Urothelium cell line (cell line): ENCODE data around the gene CCDC116.
"Not testable (repeated sequence)": the region's sequence is repeated elsewhere in the genome, so short reads cannot be mapped to it uniquely, and the experiment has no call there.

Experiments
- DNase-seq: peaks from one replicate; pipeline ENCODE4 v3.0.0; 2011; ENCODE audit warnings: low spot score, mixed read lengths
- FAIRE-seq: peaks from 2 replicates; lab custom pipeline; 2011; peaks lifted over from hg19 to GRCh38; lab: Jason Lieb, UNC

CCDC116 gene

GRCh38 chr22:21629255-21630149 lies 3.1 kb upstream of the CCDC116 start, which contains the start of gene YDJC:
Gene YDJC (minus strand): TSS chr22:21630022. CDS start chr22:21630014, 8 bp downstream.
- FAIRE-seq (peak; percentile 99), DNase-seq (peak; percentile 99)

- FAIRE-seq: no peak
- DNase-seq: no peak
These were observed 1.5 kb upstream of the CCDC116 start for GRCh38 chr22:21631025-21631424.

GRCh38 chr22:21632931-21633330 lies 371 bp downstream of the CCDC116 start:
- FAIRE-seq (no peak), DNase-seq (no peak)

GRCh38 chr22:21633481-21633880 lies 921 bp downstream of the CCDC116 start:
- no peak for DNase-seq
- peak; percentile 13 for FAIRE-seq

- peak; percentile 40 for FAIRE-seq
- DNase-seq: no peak
These were observed 1.5 kb downstream of the CCDC116 start for GRCh38 chr22:21634081-21634480.

GRCh38 chr22:21634844-21635243 lies 2.3 kb downstream of the CCDC116 start:
- FAIRE-seq (peak; percentile 44), DNase-seq (no peak)

GRCh38 chr22:21635771-21636510 lies 3.4 kb downstream of the CCDC116 start:
- DNase-seq: no peak
- FAIRE-seq: no peak

- FAIRE-seq: no peak
- DNase-seq: no peak
These were observed 4.2 kb downstream of the CCDC116 start for GRCh38 chr22:21636629-21637218.

GRCh38 chr22:21637450-21637849 lies 4.9 kb downstream of the CCDC116 start:
- FAIRE-seq, DNase-seq: not testable (repeated sequence)

GRCh38 chr22:21639359-21639758 lies 6.8 kb downstream of the CCDC116 start:
- DNase-seq (no peak), FAIRE-seq (peak; percentile 67)

- FAIRE-seq (no peak), DNase-seq (no peak)
These were observed 8.2 kb downstream of the CCDC116 start for GRCh38 chr22:21640810-21641209.

- peak; percentile 37 for FAIRE-seq
- DNase-seq: peak; percentile 72
These were observed 8.8 kb downstream of the CCDC116 start for GRCh38 chr22:21641417-21641788.

GRCh38 chr22:21641789-21642583 lies 9.4 kb downstream of the CCDC116 start, which contains the start of gene SDF2L1:
Gene SDF2L1 (plus strand): TSS chr22:21642302. CDS start chr22:21642337, 35 bp downstream.
- peak; percentile 99 for FAIRE-seq

GRCh38 chr22:21642584-21643448 lies 10.3 kb downstream of the CCDC116 start:
- DNase-seq (peak; percentile 85), FAIRE-seq (peak; percentile 48)

More at GRCh38 chr22:21641789-21642583, 9.4 kb downstream of the CCDC116 start, which contains the start of gene SDF2L1:
- DNase-seq: peak; percentile 100

- FAIRE-seq: peak; percentile 88
These were observed 11.2 kb downstream of the CCDC116 start for GRCh38 chr22:21643533-21644357.

GRCh38 chr22:21645513-21645912 lies 13.0 kb downstream of the CCDC116 start:
- not testable (repeated sequence) for FAIRE-seq, DNase-seq

More at GRCh38 chr22:21643533-21644357, 11.2 kb downstream of the CCDC116 start:
- DNase-seq: no peak

- DNase-seq: peak; percentile 83
These were observed 14.3 kb downstream of the CCDC116 start for GRCh38 chr22:21646608-21647590.

More at GRCh38 chr22:21646608-21647590, 14.3 kb downstream of the CCDC116 start:
- peak; percentile 46 for FAIRE-seq
